Kidney (tissue), 22 donors: Measurements from ENCODE around the gene IGF1R. TPM values are rescaled to one million over a fixed set of nuclear protein-coding genes. Genes with fewer than 3 reads are reported as not detected.

Experiments
- DNase-seq, 5 donors: peaks; one replicate each; pipeline ENCODE4 v3.0.0-alpha.2; 2013 to 2020
- FAIRE-seq: peaks from 2 replicates; lab custom pipeline; 2012; peaks lifted over from hg19 to GRCh38; lab: Jason Lieb, UNC
- H3K27ac ChIP-seq, 2 donors: one replicate each; pipeline ENCODE4 v1.7.0; 2013; ENCODE audit warnings: low read depth in 2 of 2, low read length in 2 of 2, inconsistent platforms in 1 of 2
- H3K27me3 ChIP-seq: one replicate; pipeline ENCODE4 v1.7.1; 2013; ENCODE audit warnings: low read length, inconsistent platforms; ENCODE audit not compliant: control insufficient read depth, insufficient read depth
- H3K36me3 ChIP-seq, 3 donors: one replicate each; pipeline versions ENCODE4 v1.7.0 to v1.7.1; 2013; ENCODE audit warnings: low read length in 3 of 3, control low read depth in 1 of 3, inconsistent platforms in 1 of 3; ENCODE audit not compliant: insufficient read depth in 3 of 3, control insufficient read depth in 2 of 3
- H3K4me1 ChIP-seq, 3 donors: one replicate each; pipeline versions ENCODE4 v1.7.0 to v1.7.1; 2013; ENCODE audit warnings: low read length in 3 of 3, inconsistent platforms in 1 of 3, low read depth in 1 of 3; ENCODE audit not compliant: control insufficient read depth in 2 of 3, insufficient read depth in 2 of 3
- H3K4me3 ChIP-seq, 3 donors: one replicate each; pipeline versions ENCODE4 v1.7.0 to v1.8.1; 2013; ENCODE audit warnings: low read length in 3 of 3, control low read depth in 1 of 3, inconsistent platforms in 1 of 3
- H3K9ac ChIP-seq, 3 donors: one replicate each; pipeline versions ENCODE4 v1.7.0 to v1.7.1; 2013; ENCODE audit warnings: low read length in 3 of 3, control low read depth in 1 of 3, inconsistent platforms in 1 of 3
- H3K9me3 ChIP-seq, 3 donors: one replicate each; pipeline versions ENCODE4 v1.7.0 to v1.7.1; 2013; ENCODE audit warnings: low read length in 3 of 3, control low read depth in 1 of 3, inconsistent platforms in 1 of 3; ENCODE audit not compliant: control insufficient read depth in 2 of 3, insufficient read depth in 1 of 3
- CTCF ChIP-seq: IDR thresholded peaks from 3 replicates; pipeline ENCODE4 v1.5.1; 2012; ENCODE audit warnings: mild to moderate bottlenecking, moderate library complexity, borderline replicate concordance; ENCODE audit not compliant: insufficient read depth; ENCODE audit errors: extremely low read depth
- intact Hi-C: fragments of 100-400 bp; cut with DNase I; formaldehyde crosslinking; loops from one replicate; pipeline ENCODE4 v1.11.1; 2022
- long read RNA-seq, 10 donors: library from polyadenylated mRNA in 1 of 10; unstranded in 1 of 10; transcript quantifications; one replicate each; pipeline ENCODE4 v2.0.0 and lab custom pipeline, GENCODE V29; 2021 to 2026
- polyA plus RNA-seq: library from polyadenylated mRNA; stranded (reverse); fragments of 350-450 nt; fragmentation: Illumina TruSeq; extraction: RNeasy Lipid Tissue Mini Kit (QIAGEN cat#74804); gene quantifications from one replicate; pipeline ENCODE4 v1.2.3, GENCODE V29; 2014; ENCODE audit warnings: low read depth, low replicate concordance; ENCODE audit not compliant: insufficient read depth
- total RNA-seq: library from RNA; stranded (reverse); fragmentation: NEBNext Ultra II Directional; extraction: Animal tissue kit (Norgen Biotek cat#: 25700); gene quantifications from one replicate; pipeline ENCODE4 v1.2.1, GENCODE V29; 2021
- donor health status: control.
- donor health status: control.
- donor health status: control.
- donor health status: control.
- donor health status: control.
- donor health status: DM: yes; HTN: yes; CAD: no.
- donor health status: Normal renal cell carcinoma (clear cell type).

Gene IGF1R
- total RNA-seq: 73.2 TPM
- 6.5 TPM for polyA plus RNA-seq
- long read RNA-seq, donor 1, partial matches to known transcripts: 0 of 1 reads
- long read RNA-seq, donor 1, other reads (novel, unspliced or antisense): 0 of 1 reads
- long read RNA-seq, donor 2, full-length matches to known transcripts: 2 of 2 reads
- long read RNA-seq, donor 2, partial matches to known transcripts: 0 of 2 reads
- long read RNA-seq, donor 2, other reads (novel, unspliced or antisense): 0 of 2 reads
- long read RNA-seq, donor 3, full-length matches to known transcripts: 1 of 1 reads
- long read RNA-seq, donor 3, partial matches to known transcripts: 0 of 1 reads
- long read RNA-seq, donor 3, other reads (novel, unspliced or antisense): 0 of 1 reads
- long read RNA-seq, donor 4, full-length matches to known transcripts: 3 of 17 reads
- long read RNA-seq, donor 4, partial matches to known transcripts: 14 of 17 reads
- long read RNA-seq, donor 4, other reads (novel, unspliced or antisense): 0 of 17 reads
- long read RNA-seq, donor 5: 0 reads
- long read RNA-seq, donor 6: 0 reads
- long read RNA-seq, donor 7, full-length matches to known transcripts: 1 of 26 reads
- long read RNA-seq, donor 7, partial matches to known transcripts: 5 of 26 reads
- long read RNA-seq, donor 7, other reads (novel, unspliced or antisense): 20 of 26 reads
- long read RNA-seq, donor 8: 0 reads
- long read RNA-seq, donor 9, partial matches to known transcripts: 0 of 1 reads
- long read RNA-seq, donor 9, other reads (novel, unspliced or antisense): 0 of 1 reads
- long read RNA-seq, donor 10, full-length matches to known transcripts: 4 of 4 reads
- long read RNA-seq, donor 10, partial matches to known transcripts: 0 of 4 reads
- long read RNA-seq, donor 10, other reads (novel, unspliced or antisense): 0 of 4 reads

- Histone ChIP-seq H3K4me1 (peaks cover 0 to 2% (median 0%) of the 10 kb centered on the region in 3 donors), H3K36me3 (no peaks in the 10 kb centered on the region), H3K27ac (peak within 1 kb of the TSS; percentile 90 to 91), H3K4me3 (peak within 1 kb of the TSS; percentile 58 to 91 (median 87)), H3K27me3 (no peaks in the 10 kb centered on the region), H3K9ac (peak within 1 kb of the TSS; percentile 23 to 92 (median 73)), H3K9me3 (no peaks in the 10 kb centered on the region)
- FAIRE-seq (no peak), DNase-seq (peak; percentile 93 to 96 (median 95))
- no peak for TF ChIP-seq CTCF
- intact Hi-C loops: no loop called here
Observed at GRCh38 chr15:98647774-98648653, at the start of gene IGF1R. Gene IGF1R (plus strand): TSS chr15:98648539. CDS start chr15:98649582, 1,043 bp downstream.

GRCh38 chr15:98599909-98600691 is 48.2 kb upstream of the IGF1R start:
- intact Hi-C loops: no loop called here
- Histone ChIP-seq H3K27me3 (no peaks in the 10 kb centered on the region), H3K4me1 (peaks cover 0 to 2% (median 0%) of the 10 kb centered on the region in 3 donors), H3K4me3 (peak overlapping the region; percentile 84 to 92 (median 85)), H3K36me3 (no peaks in the 10 kb centered on the region), H3K9ac (peak overlapping the region; percentile 12 to 82 (median 59)), H3K9me3 (no peaks in the 10 kb centered on the region), H3K27ac (no peak overlapping the region)
- DNase-seq (peak; percentile 55 to 84 (median 66)), FAIRE-seq (no peak)
- no peak for TF ChIP-seq CTCF

- FAIRE-seq (no peak), DNase-seq (peak in 1 of 5 donors; percentile 13)
- no peak for TF ChIP-seq CTCF
- no peak overlapping the region for H3K27ac ChIP-seq
- no peak overlapping the region for H3K9ac ChIP-seq
- no peaks in the 10 kb centered on the region for H3K9me3 ChIP-seq
- intact Hi-C loops: no loop called here
- no peak overlapping the region for H3K4me3 ChIP-seq
- no peaks in the 10 kb centered on the region for H3K36me3 ChIP-seq
- H3K27me3 ChIP-seq: no peaks in the 10 kb centered on the region
- peaks cover 0 to 7% (median 5%) of the 10 kb centered on the region in 3 donors for H3K4me1 ChIP-seq
Observed at GRCh38 chr15:98604983-98605382, 43.4 kb upstream of the IGF1R start.
